Measurements from ENCODE around the gene GPR34.
A peak's percentile ranks its signal among the peaks of the same experiment; 100 is the strongest.

DNA sequence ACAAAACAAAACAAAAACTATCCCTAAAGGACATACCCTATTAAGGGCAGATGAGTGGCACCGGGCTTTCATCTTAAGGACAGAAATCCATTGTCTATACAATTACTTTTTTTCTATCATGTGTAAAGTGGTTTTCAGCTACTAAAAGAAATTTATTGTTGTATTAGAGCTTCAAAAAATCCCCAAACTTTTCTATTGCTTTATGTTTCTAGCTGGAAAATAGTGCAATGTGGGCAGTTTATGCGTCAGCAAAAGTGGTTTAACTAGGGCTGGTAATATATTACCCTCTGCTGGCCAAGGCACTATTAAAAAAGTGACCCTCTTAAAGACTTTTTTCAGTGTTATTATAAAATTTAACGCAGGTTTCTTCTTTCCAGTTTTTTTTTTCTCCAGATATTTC, 19.7 kb downstream of the GPR34 start:
- TF ChIP-seq CTCF (IDR thresholded peaks at IDR 0.05; ENCODE audit: low read length): peak; percentile 15; the same call in 1 of the 2 replicates
- no peak for TF ChIP-seq EZH2 (IDR thresholded peaks at IDR 0.05; ENCODE audit: borderline replicate concordance, low read length)
